ENCODE results near the gene FASTK.

Gene FASTK

GRCh38 chr7:151056666-151057505 is 23.7 kb downstream of the FASTK start:
- DNase-seq (ENCODE audit: insufficient read length, low spot score) = no peak
- no peak for FAIRE-seq
- no peak for TF ChIP-seq TAF1 (IDR thresholded peaks at IDR 0.05; ENCODE audit: low read depth, low read length)
- no peak for TF ChIP-seq POLR2A (IDR thresholded peaks at IDR 0.05; ENCODE audit: low read depth, low read length)
- TF ChIP-seq POLR2AphosphoS5 (IDR thresholded peaks at IDR 0.05; ENCODE audit: low read depth, low read length) = no peak
- TF ChIP-seq PAX5 (IDR thresholded peaks at IDR 0.05; ENCODE audit: insufficient read depth, low read length, severe bottlenecking) = no peak
- TF ChIP-seq SPI1 (IDR thresholded peaks at IDR 0.05; ENCODE audit: low read depth, low read length) = no peak
- TF ChIP-seq POU2F2 (IDR thresholded peaks at IDR 0.05; ENCODE audit: low read depth, low read length) = no peak

- FAIRE-seq (no peak), DNase-seq (ENCODE audit: insufficient read length, low spot score) (no peak)
- TF ChIP-seq TAF1 (IDR thresholded peaks at IDR 0.05; ENCODE audit: low read depth, low read length) (no peak), POU2F2 (IDR thresholded peaks at IDR 0.05; ENCODE audit: low read depth, low read length) (no peak), PAX5 (IDR thresholded peaks at IDR 0.05; ENCODE audit: insufficient read depth, low read length, severe bottlenecking) (no peak), POLR2A (IDR thresholded peaks at IDR 0.05; ENCODE audit: low read depth, low read length) (no peak), SPI1 (IDR thresholded peaks at IDR 0.05; ENCODE audit: low read depth, low read length) (no peak), POLR2AphosphoS5 (IDR thresholded peaks at IDR 0.05; ENCODE audit: low read depth, low read length) (no peak)
Observed at GRCh38 chr7:151056283-151056665, 24.3 kb downstream of the FASTK start.

GRCh38 chr7:151053751-151054150 is 26.9 kb downstream of the FASTK start:
- no peak for TF ChIP-seq POLR2A (IDR thresholded peaks at IDR 0.05; ENCODE audit: low read depth, low read length)
- no peak for TF ChIP-seq SPI1 (IDR thresholded peaks at IDR 0.05; ENCODE audit: low read depth, low read length)
- no peak for TF ChIP-seq POLR2AphosphoS5 (IDR thresholded peaks at IDR 0.05; ENCODE audit: low read depth, low read length)
- no peak for TF ChIP-seq POU2F2 (IDR thresholded peaks at IDR 0.05; ENCODE audit: low read depth, low read length)
- no peak for FAIRE-seq
- no peak for DNase-seq (ENCODE audit: insufficient read length, low spot score)

GRCh38 chr7:151053096-151053495 is 27.5 kb downstream of the FASTK start:
- TF ChIP-seq PAX5 (IDR thresholded peaks at IDR 0.05; ENCODE audit: insufficient read depth, low read length, severe bottlenecking) (no peak), POLR2A (IDR thresholded peaks at IDR 0.05; ENCODE audit: low read depth, low read length) (no peak)
- FAIRE-seq (no peak), DNase-seq (ENCODE audit: insufficient read length, low spot score) (no peak)

- FAIRE-seq (no peak), DNase-seq (ENCODE audit: insufficient read length, low spot score) (no peak)
- TF ChIP-seq POLR2AphosphoS5 (IDR thresholded peaks at IDR 0.05; ENCODE audit: low read depth, low read length) = no peak
- TF ChIP-seq POLR2A (IDR thresholded peaks at IDR 0.05; ENCODE audit: low read depth, low read length) = no peak
- no peak for TF ChIP-seq POU2F2 (IDR thresholded peaks at IDR 0.05; ENCODE audit: low read depth, low read length)
- no peak for TF ChIP-seq TAF1 (IDR thresholded peaks at IDR 0.05; ENCODE audit: low read depth, low read length)
Observed at GRCh38 chr7:151051108-151051507, 29.5 kb downstream of the FASTK start.

GRCh38 chr7:151048911-151049463 is 31.6 kb downstream of the FASTK start:
- FAIRE-seq (no peak), DNase-seq (ENCODE audit: insufficient read length, low spot score) (no peak)
- TF ChIP-seq POLR2A (IDR thresholded peaks at IDR 0.05; ENCODE audit: low read depth, low read length) = no peak
- TF ChIP-seq TAF1 (IDR thresholded peaks at IDR 0.05; ENCODE audit: low read depth, low read length) = no peak
- TF ChIP-seq POLR2AphosphoS5 (IDR thresholded peaks at IDR 0.05; ENCODE audit: low read depth, low read length) = no peak
- no peak for TF ChIP-seq PAX5 (IDR thresholded peaks at IDR 0.05; ENCODE audit: insufficient read depth, low read length, severe bottlenecking)
- TF ChIP-seq SPI1 (IDR thresholded peaks at IDR 0.05; ENCODE audit: low read depth, low read length) = no peak
- no peak for TF ChIP-seq POU2F2 (IDR thresholded peaks at IDR 0.05; ENCODE audit: low read depth, low read length)

GRCh38 chr7:151047976-151048815 is 32.4 kb downstream of the FASTK start, which contains the start of gene ASIC3:
TSS of gene ASIC3 (plus strand) at chr7:151048531. CDS start at chr7:151048886, 355 bp downstream.
- no peak for TF ChIP-seq POU2F2 (IDR thresholded peaks at IDR 0.05; ENCODE audit: low read depth, low read length)
- no peak for TF ChIP-seq TAF1 (IDR thresholded peaks at IDR 0.05; ENCODE audit: low read depth, low read length)
- no peak for TF ChIP-seq POLR2AphosphoS5 (IDR thresholded peaks at IDR 0.05; ENCODE audit: low read depth, low read length)
- TF ChIP-seq PAX5 (IDR thresholded peaks at IDR 0.05; ENCODE audit: insufficient read depth, low read length, severe bottlenecking) = no peak
- TF ChIP-seq SPI1 (IDR thresholded peaks at IDR 0.05; ENCODE audit: low read depth, low read length) = no peak
- no peak for TF ChIP-seq POLR2A (IDR thresholded peaks at IDR 0.05; ENCODE audit: low read depth, low read length)
- DNase-seq (ENCODE audit: insufficient read length, low spot score) = no peak
- FAIRE-seq = no peak

- DNase-seq (ENCODE audit: insufficient read length, low spot score) (no peak), FAIRE-seq (no peak)
- TF ChIP-seq POU2F2 (IDR thresholded peaks at IDR 0.05; ENCODE audit: low read depth, low read length) (no peak), POLR2A (IDR thresholded peaks at IDR 0.05; ENCODE audit: low read depth, low read length) (no peak), TAF1 (IDR thresholded peaks at IDR 0.05; ENCODE audit: low read depth, low read length) (no peak), PAX5 (IDR thresholded peaks at IDR 0.05; ENCODE audit: insufficient read depth, low read length, severe bottlenecking) (no peak), POLR2AphosphoS5 (IDR thresholded peaks at IDR 0.05; ENCODE audit: low read depth, low read length) (no peak), SPI1 (IDR thresholded peaks at IDR 0.05; ENCODE audit: low read depth, low read length) (no peak)
Observed at GRCh38 chr7:151046603-151047573, 33.7 kb downstream of the FASTK start.

Data from GM12891 (cell line).